Superior temporal gyrus (tissue), 1 donor: ENCODE measurements around the gene FSCN2.
"Not testable (repeated sequence)": the region's sequence is repeated elsewhere in the genome, so short reads cannot be mapped to it uniquely, and the experiment has no call there.

Experiments
- DNase-seq: peaks from one replicate; pipeline ENCODE4 v3.0.0-alpha.2; 2016; ENCODE audit errors: extremely low spot score

FSCN2 gene

DNA sequence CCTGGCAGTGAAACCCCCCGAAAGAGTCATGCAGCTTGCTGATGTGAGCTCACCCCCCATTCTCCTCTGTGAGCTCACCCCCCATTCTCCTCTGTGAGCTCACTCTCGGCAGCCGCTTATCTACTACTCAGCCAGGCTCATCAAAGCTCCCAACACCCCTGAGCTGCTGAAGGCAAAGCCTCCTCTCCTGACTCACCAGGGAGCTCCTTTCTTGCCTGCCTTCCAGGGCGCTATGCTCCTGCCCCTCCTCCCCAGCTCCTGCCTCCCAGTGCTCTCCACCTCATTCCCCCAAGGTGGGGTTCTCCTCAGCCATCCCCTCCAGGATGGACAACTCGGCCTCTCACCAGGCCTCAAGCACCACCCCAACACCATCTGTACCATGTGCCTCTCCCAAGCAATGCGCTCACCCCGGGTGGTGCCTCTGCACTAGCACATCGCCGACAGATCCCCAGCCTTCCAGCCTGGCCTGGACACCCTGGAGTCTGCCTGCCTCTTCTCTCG, 51.7 kb downstream of the FSCN2 start:
- DNase-seq, result no peak

DNA sequence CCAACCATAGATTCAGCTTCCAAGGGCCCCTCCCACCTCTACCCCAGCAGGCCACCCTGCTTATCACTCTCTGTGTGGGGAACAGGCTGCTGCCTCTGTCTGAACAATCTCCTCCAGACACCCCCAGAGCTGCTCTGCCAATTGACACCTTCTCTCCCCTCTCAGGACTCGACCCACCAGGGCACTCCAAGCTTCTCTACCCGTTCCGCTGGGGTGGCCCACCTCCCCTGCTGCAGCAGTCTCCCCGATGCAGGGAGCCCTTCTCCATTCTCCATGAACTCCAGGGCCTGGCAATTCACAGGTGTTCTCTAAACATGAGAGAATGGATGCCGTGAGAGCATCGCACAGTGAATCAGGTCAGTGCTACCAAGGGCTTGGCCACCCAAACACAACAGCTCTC, 52.3 kb downstream of the FSCN2 start:
- no peak for DNase-seq

- DNase-seq, result no peak
Measured at GRCh38 chr17:81581758-81582157, 53.6 kb downstream of the FSCN2 start.

DNA sequence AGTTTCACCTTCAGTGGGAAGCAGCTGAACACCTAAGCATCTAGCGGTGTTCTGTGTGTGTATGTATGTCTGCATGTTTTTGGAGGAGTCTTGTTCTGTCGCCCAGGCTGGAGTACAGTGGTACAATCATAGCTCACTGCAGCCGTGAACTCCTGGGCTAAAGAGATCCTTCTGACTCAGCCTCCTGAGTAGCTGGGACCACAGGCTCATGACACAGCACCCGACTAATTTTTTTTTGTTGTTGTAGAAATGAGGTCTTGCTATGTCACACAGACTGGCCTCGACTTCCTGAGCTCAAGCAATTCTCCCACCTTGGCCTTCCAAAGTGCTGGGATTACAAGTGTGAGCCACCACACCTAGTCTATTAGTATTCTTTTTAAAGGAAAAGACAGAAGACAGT, 54.2 kb downstream of the FSCN2 start:
- DNase-seq, result no peak

DNA sequence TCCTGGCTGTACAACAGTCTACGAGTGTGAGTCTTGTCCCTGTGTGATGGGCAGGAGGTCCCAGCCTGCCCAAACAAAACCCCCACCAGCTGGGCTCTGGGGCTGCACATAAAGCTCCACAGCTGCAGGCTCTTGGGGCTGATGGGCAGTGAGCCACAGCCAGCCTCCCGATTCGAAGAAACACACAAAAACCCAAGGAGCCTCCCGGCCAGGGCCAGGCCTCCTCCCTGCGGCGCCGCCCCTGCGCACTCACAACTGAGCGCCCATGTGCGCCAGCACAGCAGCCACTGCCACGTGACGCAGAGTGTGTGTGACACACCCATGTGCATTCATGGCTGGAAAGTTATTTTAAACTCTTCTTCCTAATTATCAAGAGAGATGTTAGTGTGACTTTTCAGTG, 54.6 kb downstream of the FSCN2 start:
- DNase-seq, result no peak

DNA sequence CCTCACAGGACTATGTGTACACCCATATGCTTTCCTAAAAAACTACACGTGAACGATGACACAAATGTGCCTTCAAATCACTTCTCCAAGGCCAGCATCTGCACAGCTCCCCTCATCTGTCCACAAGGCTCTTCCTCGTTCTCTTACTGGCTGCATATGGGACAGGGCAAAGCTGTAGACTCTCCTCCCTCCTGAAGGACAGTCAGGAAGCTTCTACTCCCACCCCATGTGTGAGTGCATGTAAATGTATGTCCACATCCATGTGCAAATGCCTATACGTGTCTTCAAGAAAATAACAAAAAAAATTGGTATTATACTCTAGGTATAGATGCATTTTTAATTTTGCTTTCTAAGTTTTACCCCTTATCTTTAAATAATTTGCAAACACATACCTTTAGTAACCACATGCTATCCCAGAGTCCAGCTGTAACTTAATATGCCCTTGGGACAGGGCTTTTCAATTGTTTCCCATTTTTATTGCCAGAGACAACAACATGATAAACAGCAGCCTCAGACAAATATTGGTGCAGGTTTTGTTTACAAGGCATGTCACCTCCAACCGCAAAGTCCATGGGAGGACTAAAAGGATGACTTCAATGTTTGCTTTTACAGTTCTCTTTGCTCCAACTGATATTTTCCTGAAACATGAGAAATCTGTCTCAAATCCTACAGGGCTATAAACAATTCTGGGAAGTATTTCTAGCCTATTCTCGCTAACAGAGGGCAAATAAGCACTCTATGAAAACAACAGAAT, 55.6 kb downstream of the FSCN2 start:
- no peak for DNase-seq

GRCh38 chr17:81584771-81585170, 56.6 kb downstream of the FSCN2 start:
- not testable (repeated sequence) for DNase-seq

GRCh38 chr17:81586096-81586495, 57.9 kb downstream of the FSCN2 start:
- no peak for DNase-seq
